ENCODE data around the gene CCDC83.

CCDC83 gene

DNA sequence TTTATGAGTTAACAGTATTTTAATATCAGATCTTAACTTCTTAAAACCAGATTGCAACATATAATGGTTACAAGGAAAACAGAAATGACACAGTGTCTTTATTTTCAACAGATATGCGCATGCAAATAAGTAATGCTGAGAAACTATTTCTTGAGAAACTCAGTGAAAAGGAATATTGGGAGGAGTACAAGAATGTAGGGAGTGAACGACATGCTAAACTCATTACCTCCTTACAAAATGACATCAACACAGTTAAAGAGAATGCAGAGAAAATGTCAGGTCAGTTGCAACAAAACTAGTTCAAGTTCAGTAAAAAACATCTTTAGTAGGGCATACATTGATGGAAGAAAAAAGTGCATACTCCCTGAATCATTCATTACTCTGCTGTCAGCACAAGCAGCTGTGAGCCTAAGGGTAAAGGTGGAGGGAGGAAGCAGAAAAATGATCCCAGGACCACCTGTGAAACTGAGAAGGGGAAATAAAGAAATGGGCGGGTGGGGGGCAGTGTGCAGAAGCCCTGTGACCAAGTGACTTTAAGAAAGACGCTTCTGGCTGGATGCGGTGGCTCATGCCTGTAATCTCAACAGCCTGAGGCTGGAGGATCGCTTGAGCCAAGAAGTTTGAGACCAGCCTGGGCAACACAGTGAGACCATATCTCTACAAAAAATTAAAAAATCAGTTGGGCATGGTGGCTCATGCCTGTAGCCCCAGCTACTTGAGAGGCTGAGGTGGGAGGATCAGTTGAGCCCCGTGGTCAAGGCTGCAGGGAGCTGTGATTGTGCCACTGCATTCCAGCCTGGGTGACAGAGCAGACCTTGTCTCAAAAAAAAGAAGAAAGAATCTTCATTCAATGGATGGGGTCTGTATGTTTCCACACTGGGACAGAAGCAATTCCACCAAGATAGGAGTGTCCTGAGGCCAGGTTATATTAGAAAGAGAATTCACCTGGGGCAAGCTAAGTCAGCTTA is 31.2 kb downstream of the CCDC83 start:
- no peaks in the 10 kb centered on the region for H3K9me3 Mint-ChIP-seq
- no peaks in the 10 kb centered on the region for H3K36me3 Mint-ChIP-seq
- DNase-seq (no peak), ATAC-seq (replicated peaks) (no peak)
- H3K4me1 Mint-ChIP-seq, result peaks cover 0 to 2% of the 10 kb centered on the region in 2 donors
- no peak overlapping the region for H3K4me3 Mint-ChIP-seq
- peaks cover 0 to 7% of the 10 kb centered on the region in 2 donors for H3K27me3 Mint-ChIP-seq
- no peak overlapping the region for H3K27ac Mint-ChIP-seq

DNA sequence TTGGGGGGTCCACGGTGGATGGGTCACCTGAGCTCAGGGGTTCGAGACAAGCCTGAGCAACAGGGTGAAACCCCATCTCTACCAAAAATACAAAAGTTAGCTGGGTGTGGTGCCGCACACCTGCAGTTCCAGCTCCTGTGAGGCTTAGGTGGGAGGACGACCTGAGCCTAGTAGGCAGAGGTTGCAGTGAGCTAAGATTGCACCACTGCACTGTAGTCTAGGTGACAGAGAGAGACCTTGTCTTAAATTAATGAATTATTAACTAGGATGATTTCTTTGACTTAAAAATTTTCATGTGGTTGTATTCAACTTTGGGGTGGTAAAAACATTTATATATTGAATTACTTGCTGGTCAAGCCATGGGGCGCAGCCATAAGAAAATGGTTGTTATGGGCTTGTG is 33.9 kb downstream of the CCDC83 start:
- Mint-ChIP-seq H3K4me3 (no peak overlapping the region), H3K9me3 (no peaks in the 10 kb centered on the region), H3K4me1 (peaks cover 0 to 2% of the 10 kb centered on the region in 2 donors), H3K36me3 (no peaks in the 10 kb centered on the region), H3K27ac (no peak overlapping the region), H3K27me3 (no peaks in the 10 kb centered on the region)
- ATAC-seq (replicated peaks) (no peak), DNase-seq (no peak)

DNA sequence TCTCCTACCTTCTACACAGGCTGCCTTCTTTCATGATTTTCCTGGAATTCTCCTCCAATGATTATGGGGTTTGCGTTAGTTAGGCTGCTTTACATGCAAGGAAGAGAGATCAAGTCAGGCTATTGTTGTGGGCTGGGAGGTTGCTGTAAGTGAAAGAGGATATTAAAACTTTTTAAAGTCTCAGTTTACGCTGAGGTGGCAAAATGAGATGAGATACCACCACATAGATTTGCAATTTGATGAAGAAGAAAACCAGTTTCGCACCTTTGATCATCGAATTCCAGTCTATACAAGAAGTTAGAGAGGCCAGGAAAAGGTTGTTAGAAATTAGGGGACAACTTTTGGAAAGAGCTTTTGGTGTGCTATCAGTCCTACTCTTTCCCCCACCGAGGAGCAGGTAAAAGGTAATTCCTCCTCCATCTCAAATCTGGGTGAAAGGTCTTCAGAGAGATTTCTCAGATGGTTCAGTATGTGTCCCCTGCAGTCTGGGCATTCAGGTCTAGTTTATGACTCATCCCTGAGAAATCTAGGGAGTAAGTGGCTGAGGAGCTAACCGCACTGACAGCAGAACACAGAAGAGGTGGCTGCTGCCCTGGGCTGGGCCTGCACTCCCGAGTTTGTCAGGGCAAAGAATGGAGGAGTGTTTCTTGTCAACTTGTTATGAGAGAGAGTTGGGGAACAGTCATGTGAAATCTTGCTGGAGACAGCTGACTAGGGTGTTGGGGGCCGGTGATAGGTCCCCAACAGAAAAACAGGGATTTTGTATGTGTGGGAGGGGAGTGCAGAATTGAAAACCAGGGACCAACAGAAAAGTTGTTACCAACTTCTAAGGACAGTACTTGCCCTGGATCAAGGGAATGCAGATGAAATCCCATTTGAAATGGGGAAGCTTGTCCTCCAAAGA is 34.7 kb downstream of the CCDC83 start:
- no peaks in the 10 kb centered on the region for H3K27me3 Mint-ChIP-seq
- H3K9me3 Mint-ChIP-seq, result no peaks in the 10 kb centered on the region
- no peak overlapping the region for H3K4me3 Mint-ChIP-seq
- H3K27ac Mint-ChIP-seq, result no peak overlapping the region
- DNase-seq, result no peak
- peaks cover 0 to 2% of the 10 kb centered on the region in 2 donors for H3K4me1 Mint-ChIP-seq
- no peak for ATAC-seq (replicated peaks)
- no peaks in the 10 kb centered on the region for H3K36me3 Mint-ChIP-seq

DNA sequence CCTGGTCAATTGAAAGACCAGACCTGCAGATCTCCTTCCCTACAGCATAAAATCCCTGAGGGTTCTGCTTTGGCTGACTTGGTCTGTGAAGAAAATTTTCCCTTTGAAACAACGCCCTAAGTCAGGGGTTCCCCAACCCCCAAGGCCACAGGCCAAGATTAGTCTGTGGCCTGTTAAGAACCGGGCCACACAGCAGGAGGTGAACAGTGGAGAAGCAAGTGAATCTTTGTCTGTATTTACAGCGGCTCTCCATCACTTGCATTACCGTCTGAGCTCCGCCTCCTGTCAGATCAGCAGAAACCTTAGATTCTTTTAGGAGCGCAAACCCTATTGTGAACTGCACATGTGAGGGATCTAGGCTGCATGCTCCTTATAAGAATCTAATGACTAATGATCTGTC is 38.2 kb downstream of the CCDC83 start:
- Mint-ChIP-seq H3K27ac (no peak overlapping the region), H3K36me3 (no peaks in the 10 kb centered on the region), H3K9me3 (peaks cover 0 to 2% of the 10 kb centered on the region in 2 donors), H3K4me3 (no peak overlapping the region), H3K4me1 (peaks cover 0 to 2% of the 10 kb centered on the region in 2 donors), H3K27me3 (no peaks in the 10 kb centered on the region)
- ATAC-seq (replicated peaks) (no peak), DNase-seq (no peak)

DNA sequence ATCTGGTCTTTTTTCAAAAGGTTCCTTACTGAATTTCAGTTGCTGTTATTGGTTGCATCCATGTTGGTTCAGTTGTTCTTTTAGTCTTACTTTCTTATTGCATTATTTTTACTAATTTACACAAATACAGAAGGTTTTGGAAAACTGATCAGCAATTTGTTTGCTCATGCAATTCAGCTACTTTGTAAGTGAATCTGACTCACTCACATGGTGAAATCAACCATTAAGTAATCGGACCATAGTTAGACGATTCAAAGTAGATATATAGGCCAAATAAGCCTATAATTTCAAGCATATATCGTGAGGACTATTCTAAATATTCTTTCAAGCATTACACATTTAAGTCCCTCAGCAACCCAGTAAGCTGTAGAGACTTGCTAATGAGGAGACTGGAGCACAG is 41.7 kb downstream of the CCDC83 start:
- ATAC-seq (replicated peaks), result no peak
- no peak for DNase-seq
- Mint-ChIP-seq H3K27ac (no peak overlapping the region), H3K4me1 (peaks cover 0 to 4% of the 10 kb centered on the region in 2 donors), H3K9me3 (peaks cover 0 to 2% of the 10 kb centered on the region in 2 donors), H3K36me3 (no peaks in the 10 kb centered on the region), H3K27me3 (peaks cover 0 to 4% of the 10 kb centered on the region in 2 donors), H3K4me3 (no peak overlapping the region)

DNA sequence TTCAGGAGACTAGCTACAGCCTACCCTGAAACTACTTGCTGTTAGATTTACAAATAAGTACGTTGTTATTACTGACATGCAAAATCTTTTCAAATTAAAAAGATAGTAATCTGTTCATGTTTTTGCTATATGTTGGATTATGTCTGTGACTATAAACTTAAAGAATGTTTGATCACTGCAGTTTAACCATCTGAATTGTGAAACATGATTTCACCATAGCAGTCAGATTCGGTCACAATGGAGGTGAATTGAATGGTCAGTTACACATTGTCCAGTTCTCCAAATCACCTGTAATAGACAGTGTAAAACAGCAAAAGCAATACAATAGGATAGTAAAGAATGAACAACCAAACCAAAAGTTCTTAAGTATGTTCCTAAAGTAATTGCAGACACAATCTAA is 43.3 kb downstream of the CCDC83 start:
- peaks cover 0 to 2% of the 10 kb centered on the region in 2 donors for H3K9me3 Mint-ChIP-seq
- no peak for ATAC-seq (replicated peaks)
- H3K4me3 Mint-ChIP-seq, result no peak overlapping the region
- DNase-seq, result no peak
- H3K4me1 Mint-ChIP-seq, result peaks cover 0 to 6% of the 10 kb centered on the region in 2 donors
- peaks cover 0 to 4% of the 10 kb centered on the region in 2 donors for H3K27me3 Mint-ChIP-seq
- no peaks in the 10 kb centered on the region for H3K36me3 Mint-ChIP-seq
- no peak overlapping the region for H3K27ac Mint-ChIP-seq

DNA sequence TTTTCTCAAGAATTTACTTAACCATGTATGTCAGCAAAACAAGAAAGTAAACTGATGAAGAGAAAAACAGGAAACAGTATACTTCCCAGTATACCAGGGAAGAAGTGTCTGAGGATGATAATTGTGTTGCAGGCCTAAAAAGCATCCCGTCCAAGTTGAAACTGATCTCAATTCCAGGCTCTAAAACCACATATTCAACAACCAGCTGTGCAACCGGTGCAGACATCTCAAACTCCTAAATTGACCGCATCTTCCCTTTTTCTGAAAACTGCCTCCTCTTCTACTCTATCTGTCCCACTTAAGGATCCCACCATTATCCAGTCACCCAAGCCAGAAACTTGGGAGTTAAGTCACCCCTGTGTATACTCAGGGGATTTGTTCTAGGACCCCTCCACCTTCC is 47.2 kb downstream of the CCDC83 start:
- Mint-ChIP-seq H3K27me3 (peaks cover 0 to 4% of the 10 kb centered on the region in 2 donors), H3K27ac (no peak overlapping the region), H3K4me1 (peaks cover 0 to 6% of the 10 kb centered on the region in 2 donors), H3K4me3 (no peak overlapping the region), H3K36me3 (no peaks in the 10 kb centered on the region), H3K9me3 (no peaks in the 10 kb centered on the region)
- no peak for ATAC-seq (replicated peaks)
- DNase-seq, result no peak

DNA sequence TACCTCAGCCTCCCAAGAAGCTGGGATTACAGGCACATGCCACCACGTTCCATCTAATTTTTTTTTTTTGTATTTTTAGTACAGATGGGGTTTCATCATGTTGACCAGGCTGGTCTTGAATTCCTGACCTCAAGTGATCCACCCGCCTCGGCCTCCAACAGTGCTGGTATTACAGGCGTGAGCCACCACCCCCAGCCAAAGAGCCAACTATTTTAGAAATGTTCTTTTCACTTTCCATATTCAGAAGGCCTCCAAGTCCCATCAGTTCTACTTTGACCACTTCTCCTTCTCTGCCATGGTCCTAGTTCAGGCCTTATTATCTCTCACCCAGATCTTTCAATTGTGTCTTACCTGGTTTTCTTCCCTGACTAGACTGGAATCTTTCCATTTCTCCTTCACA is 48.2 kb downstream of the CCDC83 start:
- H3K36me3 Mint-ChIP-seq, result no peaks in the 10 kb centered on the region
- H3K4me1 Mint-ChIP-seq, result peaks cover 0 to 6% of the 10 kb centered on the region in 2 donors
- no peaks in the 10 kb centered on the region for H3K9me3 Mint-ChIP-seq
- no peak for DNase-seq
- no peak for ATAC-seq (replicated peaks)
- no peak overlapping the region for H3K27ac Mint-ChIP-seq
- H3K27me3 Mint-ChIP-seq, result peaks cover 0 to 4% of the 10 kb centered on the region in 2 donors
- no peak overlapping the region for H3K4me3 Mint-ChIP-seq

DNA sequence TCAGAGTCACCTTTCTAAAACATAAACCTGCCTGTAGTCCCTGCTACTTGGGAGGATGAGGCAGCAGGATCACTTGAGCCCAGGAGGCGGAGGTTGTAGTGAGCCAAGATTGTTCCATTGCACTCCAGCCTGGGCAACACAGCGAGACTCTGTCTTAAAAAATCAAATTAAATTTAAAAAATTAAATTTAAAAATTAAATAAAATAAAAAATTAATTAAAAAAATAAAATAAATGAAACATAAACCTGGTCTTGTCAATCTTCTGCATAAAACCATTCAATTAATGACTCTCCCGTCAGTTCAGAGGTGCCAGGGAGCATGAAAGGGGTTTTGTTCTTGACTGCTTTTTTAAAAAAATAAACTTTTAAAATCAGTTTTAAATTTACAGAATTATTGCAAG is 48.6 kb downstream of the CCDC83 start:
- Mint-ChIP-seq H3K4me1 (peaks cover 0 to 6% of the 10 kb centered on the region in 2 donors), H3K9me3 (no peaks in the 10 kb centered on the region), H3K27ac (no peak overlapping the region), H3K36me3 (no peaks in the 10 kb centered on the region), H3K4me3 (no peak overlapping the region), H3K27me3 (peaks cover 0 to 4% of the 10 kb centered on the region in 2 donors)
- no peak for ATAC-seq (replicated peaks)
- DNase-seq, result no peak

DNA sequence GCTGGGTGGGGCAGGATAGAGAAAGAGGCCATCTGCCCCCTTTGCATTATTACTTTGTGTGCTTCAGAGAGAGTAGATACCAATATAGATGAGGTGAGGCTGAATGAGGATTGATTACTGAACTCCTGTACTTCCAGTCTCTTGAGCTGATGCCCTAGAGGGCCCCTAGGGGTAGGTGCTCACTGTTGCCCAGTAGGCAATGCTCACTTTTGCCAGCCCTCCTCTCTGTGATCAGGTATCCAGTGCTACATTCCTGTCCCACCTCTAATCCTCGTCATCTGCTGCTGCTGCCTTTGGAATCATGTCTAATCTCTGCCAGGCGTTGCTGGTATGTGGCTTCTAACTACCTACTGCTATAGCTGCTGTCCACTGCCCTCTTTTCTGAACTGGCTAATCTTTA is 57.2 kb downstream of the CCDC83 start:
- no peak for DNase-seq
- H3K9me3 Mint-ChIP-seq, result peaks cover 4% of the 10 kb centered on the region in 2 donors
- no peak overlapping the region for H3K27ac Mint-ChIP-seq
- peaks cover 7 to 11% of the 10 kb centered on the region in 2 donors for H3K27me3 Mint-ChIP-seq
- ATAC-seq (replicated peaks), result no peak
- H3K36me3 Mint-ChIP-seq, result no peaks in the 10 kb centered on the region
- H3K4me1 Mint-ChIP-seq, result no peaks in the 10 kb centered on the region
- H3K4me3 Mint-ChIP-seq, result no peak overlapping the region

DNA sequence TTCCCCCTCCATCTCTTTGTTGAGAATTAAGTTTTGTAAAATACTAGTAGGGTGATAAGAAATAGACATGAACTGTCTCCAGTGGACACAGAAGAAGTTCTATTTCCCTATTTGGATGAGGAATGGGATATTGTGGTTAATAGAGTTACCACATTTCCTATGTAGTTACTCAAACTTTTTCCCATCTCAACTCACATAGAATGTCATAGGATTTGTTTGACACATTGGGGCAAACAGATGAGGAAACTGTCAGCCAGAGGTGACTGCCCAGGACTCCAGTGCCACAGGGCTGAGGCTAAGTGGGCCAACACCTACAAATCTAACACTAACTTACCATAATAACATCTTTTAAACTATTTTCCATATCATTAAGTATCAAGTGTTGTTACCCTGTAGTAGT is 58.3 kb downstream of the CCDC83 start:
- Mint-ChIP-seq H3K27ac (no peak overlapping the region), H3K9me3 (peaks cover 4% of the 10 kb centered on the region in 2 donors), H3K4me1 (no peaks in the 10 kb centered on the region), H3K4me3 (no peak overlapping the region), H3K27me3 (peaks cover 7 to 11% of the 10 kb centered on the region in 2 donors), H3K36me3 (no peaks in the 10 kb centered on the region)
- ATAC-seq (replicated peaks) (no peak), DNase-seq (no peak)

DNA sequence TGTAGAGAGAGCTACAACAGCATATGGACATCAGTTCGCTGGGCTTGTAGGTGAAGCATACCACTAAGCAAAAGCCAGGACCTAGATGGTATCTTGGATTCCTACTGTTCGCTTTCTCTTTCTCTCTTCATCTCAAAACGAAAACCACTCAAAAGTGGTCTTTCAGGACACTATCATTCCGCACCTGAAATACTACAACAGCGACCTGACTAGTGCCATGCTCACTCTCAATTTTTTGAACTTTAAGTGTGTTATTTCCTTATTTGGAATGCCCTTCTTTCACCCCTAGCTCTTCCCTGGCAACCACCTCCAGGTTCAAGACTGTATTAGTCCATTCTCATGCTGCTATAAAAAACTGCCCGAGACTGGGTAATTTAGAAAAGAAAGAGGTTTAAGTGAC is 59.2 kb downstream of the CCDC83 start:
- H3K4me1 Mint-ChIP-seq, result no peaks in the 10 kb centered on the region
- no peak overlapping the region for H3K27ac Mint-ChIP-seq
- no peaks in the 10 kb centered on the region for H3K36me3 Mint-ChIP-seq
- DNase-seq (no peak), ATAC-seq (replicated peaks) (no peak)
- peaks cover 4% of the 10 kb centered on the region in 2 donors for H3K9me3 Mint-ChIP-seq
- H3K27me3 Mint-ChIP-seq, result peaks cover 7 to 11% of the 10 kb centered on the region in 2 donors
- no peak overlapping the region for H3K4me3 Mint-ChIP-seq

DNA sequence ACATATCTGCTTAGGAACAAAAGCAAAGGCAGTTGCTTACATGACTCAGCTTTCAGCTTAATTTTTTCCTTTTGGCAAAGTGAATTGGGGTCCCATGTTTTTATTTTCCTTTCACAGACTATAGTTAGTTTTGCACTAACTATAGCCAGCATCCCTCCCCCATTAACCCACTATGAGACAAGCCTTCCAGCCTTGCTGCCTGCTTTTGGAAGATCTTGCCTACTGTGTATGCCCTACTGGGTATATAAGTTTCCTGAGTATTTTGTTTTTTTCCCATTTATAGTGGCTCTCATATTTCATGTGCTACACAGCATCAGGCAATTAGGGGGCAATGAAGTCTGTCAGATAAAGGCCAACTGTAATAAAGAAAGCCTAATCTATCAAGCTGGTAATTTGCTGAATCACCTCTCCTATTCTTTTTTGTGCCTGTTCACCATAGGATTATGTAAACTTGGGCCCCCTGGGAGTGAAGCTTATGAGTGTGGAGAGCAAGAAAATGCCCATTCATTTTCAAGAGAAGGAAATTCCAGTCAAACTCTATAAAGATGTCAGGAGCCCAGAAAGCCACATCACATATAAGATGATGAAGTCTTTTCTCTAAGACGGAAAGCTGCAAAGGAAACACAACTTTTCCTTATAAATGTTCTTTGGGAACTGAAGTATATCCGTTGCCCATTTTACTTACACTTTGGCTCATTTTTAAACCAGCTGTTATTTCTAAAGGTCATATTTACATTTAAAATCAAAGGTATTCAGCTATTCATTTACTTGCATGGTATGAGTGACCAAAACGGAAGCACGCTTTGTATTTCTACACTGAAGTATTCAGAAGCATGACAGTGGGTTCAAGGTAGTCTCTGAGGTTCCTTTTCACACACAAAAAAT is 64.0 kb downstream of the CCDC83 start:
- Mint-ChIP-seq H3K27ac (no peak overlapping the region), H3K27me3 (peaks cover 14 to 19% of the 10 kb centered on the region in 2 donors), H3K36me3 (peaks cover 0 to 3% of the 10 kb centered on the region in 2 donors), H3K9me3 (peaks cover 5 to 8% of the 10 kb centered on the region in 2 donors), H3K4me1 (peaks cover 0 to 4% of the 10 kb centered on the region in 2 donors), H3K4me3 (no peak overlapping the region)
- ATAC-seq (replicated peaks), result no peak
- DNase-seq, result no peak

All from stimulated activated naive B cell treated with anti-CD40 and anti-IgM and Interleukin-4, amounts not matched to agents 10 μg/mL and 1 μg/mL and 100 μg/mL, for 72 hours (primary cell).